HFFc6 (cell line): Measurements from ENCODE around the gene SRRM3. TPM values are rescaled to one million over a fixed set of nuclear protein-coding genes. Genes with fewer than 3 reads are reported as not detected.

ENCODE experiments used
- DNase-seq: peaks from one replicate; pipeline ENCODE4 v3.0.0-alpha.2; 2018
- H3K27ac Mint-ChIP-seq: 2 replicates; pipeline ENCODE4 v1.8.0; 2020; ENCODE audit warnings: mild to moderate bottlenecking, mixed read lengths
- H3K27me3 Mint-ChIP-seq: 2 replicates; pipeline ENCODE4 v1.8.0; 2021; ENCODE audit warnings: mild to moderate bottlenecking, moderate library complexity, mixed read lengths; ENCODE audit not compliant: insufficient read depth
- H3K36me3 Mint-ChIP-seq: 2 replicates; pipeline ENCODE4 v1.8.0; 2021; ENCODE audit warnings: low read depth, mixed read lengths
- H3K4me1 Mint-ChIP-seq: 2 replicates; pipeline ENCODE4 v1.8.0; 2020; ENCODE audit warnings: low read depth, mixed read lengths
- H3K4me3 Mint-ChIP-seq: 2 replicates; pipeline ENCODE4 v1.8.0; 2020; ENCODE audit warnings: mild to moderate bottlenecking, moderate library complexity, mixed read lengths
- H3K9me3 Mint-ChIP-seq: 2 replicates; pipeline ENCODE4 v1.8.0; 2020; ENCODE audit warnings: mild to moderate bottlenecking, mixed read lengths
- CTCF ChIP-seq: fragments of 200-600 bp; sonication (generic); IDR thresholded peaks from 2 replicates; pipeline ENCODE4 v1.5.0; 2021; ENCODE audit warnings: antibody characterized with exemption, mild to moderate bottlenecking
- total RNA-seq, 6 experiments: library from RNA; stranded (reverse); fragmentation: NEBNext Ultra II Directional; extraction: Animal tissue kit (Norgen Biotek cat#: 25700); gene quantifications; 2 replicates in 1 of 6; 3 replicates in 5 of 6; pipeline ENCODE4 v1.2.3, GENCODE V29; 2021

The SRRM3 gene
- total RNA-seq, 6 experiments from 2014 or later = 0.09 to 0.23 (median 0.18) TPM; not detected in 1

- Mint-ChIP-seq H3K9me3 (no peaks in the 10 kb centered on the region), H3K4me3 (peak overlapping the region; percentile 85), H3K27ac (peak overlapping the region; percentile 87), H3K36me3 (peaks cover 16% of the 10 kb centered on the region; the same call in 1 of the 2 replicates), H3K27me3 (no peaks in the 10 kb centered on the region; the same call in none of the 2 replicates), H3K4me1 (peaks cover 45% of the 10 kb centered on the region)
- TF ChIP-seq CTCF = no peak
- peak; percentile 93 for DNase-seq
Measured at GRCh38 chr7:76317782-76318487, 116.2 kb downstream of the SRRM3 start.

- H3K27me3 Mint-ChIP-seq = no peaks in the 10 kb centered on the region; the same call in none of the 2 replicates
- TF ChIP-seq CTCF = peak; percentile 66
- peak; percentile 91 for DNase-seq
- no peaks in the 10 kb centered on the region for H3K9me3 Mint-ChIP-seq
- peaks cover 16% of the 10 kb centered on the region; the same call in 1 of the 2 replicates for H3K36me3 Mint-ChIP-seq
- H3K27ac Mint-ChIP-seq = peak overlapping the region; percentile 87
- peak overlapping the region; percentile 85 for H3K4me3 Mint-ChIP-seq
- peaks cover 53% of the 10 kb centered on the region for H3K4me1 Mint-ChIP-seq
Measured at GRCh38 chr7:76318488-76319353, 117.0 kb downstream of the SRRM3 start.

- DNase-seq = no peak
- peaks cover 2% of the 10 kb centered on the region for H3K27me3 Mint-ChIP-seq
- H3K36me3 Mint-ChIP-seq = peaks cover 53% of the 10 kb centered on the region
- peak overlapping the region; percentile 43 for H3K27ac Mint-ChIP-seq
- H3K4me3 Mint-ChIP-seq = no peak overlapping the region
- H3K4me1 Mint-ChIP-seq = peaks cover 70% of the 10 kb centered on the region
- no peak for TF ChIP-seq CTCF
- no peaks in the 10 kb centered on the region for H3K9me3 Mint-ChIP-seq
Measured at GRCh38 chr7:76325092-76325491, 123.4 kb downstream of the SRRM3 start.

GRCh38 chr7:76325811-76326210 is 124.1 kb downstream of the SRRM3 start:
- H3K27me3 Mint-ChIP-seq = peaks cover 2% of the 10 kb centered on the region; the same call in 1 of the 2 replicates
- H3K4me3 Mint-ChIP-seq = no peak overlapping the region
- peaks cover 70% of the 10 kb centered on the region for H3K4me1 Mint-ChIP-seq
- no peak for DNase-seq
- no peak for TF ChIP-seq CTCF
- H3K9me3 Mint-ChIP-seq = no peaks in the 10 kb centered on the region
- peaks cover 52% of the 10 kb centered on the region for H3K36me3 Mint-ChIP-seq
- peak overlapping the region; percentile 16; the same call in 1 of the 2 replicates for H3K27ac Mint-ChIP-seq

- H3K4me1 Mint-ChIP-seq = peaks cover 69% of the 10 kb centered on the region
- H3K36me3 Mint-ChIP-seq = peaks cover 48% of the 10 kb centered on the region
Measured at GRCh38 chr7:76326646-76327233, 125.0 kb downstream of the SRRM3 start.

More at GRCh38 chr7:76326646-76327233, 125.0 kb downstream of the SRRM3 start:
- Mint-ChIP-seq H3K9me3 (no peaks in the 10 kb centered on the region), H3K4me3 (peak overlapping the region; percentile 45), H3K27me3 (peaks cover 2% of the 10 kb centered on the region; the same call in 1 of the 2 replicates), H3K27ac (peak overlapping the region; percentile 76)
- no peak for TF ChIP-seq CTCF
- DNase-seq = no peak
